Activated naive CD4-positive, alpha-beta T cell treated with Interleukin-2 at 50 U/mL for 16 hours (primary cell): ENCODE data around the gene DCUN1D4.
"Not testable (repeated sequence)": the region's sequence is repeated elsewhere in the genome, so short reads cannot be mapped to it uniquely, and the experiment has no call there.

Experiments used
- DNase-seq: peaks from one replicate; pipeline ENCODE4 v3.0.0-alpha.2; 2020

DCUN1D4 gene

GRCh38 chr4:51855751-51856150, 12.8 kb downstream of the DCUN1D4 start:
- no peak for DNase-seq

- no peak for DNase-seq
These were observed 15.8 kb downstream of the DCUN1D4 start for GRCh38 chr4:51858605-51859202.

GRCh38 chr4:51859476-51860031, 16.6 kb downstream of the DCUN1D4 start:
- DNase-seq, result no peak

- DNase-seq, result no peak
These were observed 19.2 kb downstream of the DCUN1D4 start for GRCh38 chr4:51862199-51862598.

- DNase-seq, result no peak
These were observed 19.8 kb downstream of the DCUN1D4 start for GRCh38 chr4:51862781-51863180.

- no peak for DNase-seq
These were observed 22.8 kb downstream of the DCUN1D4 start for GRCh38 chr4:51865717-51866116.

- no peak for DNase-seq
These were observed 23.9 kb downstream of the DCUN1D4 start for GRCh38 chr4:51866835-51867234.

- DNase-seq, result no peak
These were observed 24.9 kb downstream of the DCUN1D4 start for GRCh38 chr4:51867689-51868448.

GRCh38 chr4:51868449-51868847, 25.5 kb downstream of the DCUN1D4 start:
- DNase-seq, result no peak

GRCh38 chr4:51870441-51871188, 27.7 kb downstream of the DCUN1D4 start:
- no peak for DNase-seq

GRCh38 chr4:51872283-51872997, 29.5 kb downstream of the DCUN1D4 start:
- no peak for DNase-seq

- DNase-seq, result no peak
These were observed 31.6 kb downstream of the DCUN1D4 start for GRCh38 chr4:51874551-51874950.

- DNase-seq, result no peak
These were observed 35.5 kb downstream of the DCUN1D4 start for GRCh38 chr4:51878431-51878830.

GRCh38 chr4:51880016-51880915, 37.3 kb downstream of the DCUN1D4 start:
- DNase-seq, result no peak

- no peak for DNase-seq
These were observed 41.1 kb downstream of the DCUN1D4 start for GRCh38 chr4:51884055-51884454.

GRCh38 chr4:51884606-51885005, 41.7 kb downstream of the DCUN1D4 start:
- DNase-seq, result no peak

- no peak for DNase-seq
These were observed 42.4 kb downstream of the DCUN1D4 start for GRCh38 chr4:51885363-51885762.

- no peak for DNase-seq
These were observed 47.8 kb downstream of the DCUN1D4 start for GRCh38 chr4:51890760-51891159.

- not testable (repeated sequence) for DNase-seq
These were observed 50.4 kb downstream of the DCUN1D4 start for GRCh38 chr4:51893402-51893801.

- no peak for DNase-seq
These were observed 51.2 kb downstream of the DCUN1D4 start for GRCh38 chr4:51894059-51894645.

- DNase-seq, result no peak
These were observed 52.2 kb downstream of the DCUN1D4 start for GRCh38 chr4:51895158-51895557.
